ENCODE data around the gene STX10. TPM values are rescaled to one million over a fixed set of nuclear protein-coding genes. Genes with fewer than 3 reads are reported as not detected.

The STX10 gene
- total RNA-seq, 4 donors from 2014 or later = 71.9 to 110 (median 82.2) TPM

DNA sequence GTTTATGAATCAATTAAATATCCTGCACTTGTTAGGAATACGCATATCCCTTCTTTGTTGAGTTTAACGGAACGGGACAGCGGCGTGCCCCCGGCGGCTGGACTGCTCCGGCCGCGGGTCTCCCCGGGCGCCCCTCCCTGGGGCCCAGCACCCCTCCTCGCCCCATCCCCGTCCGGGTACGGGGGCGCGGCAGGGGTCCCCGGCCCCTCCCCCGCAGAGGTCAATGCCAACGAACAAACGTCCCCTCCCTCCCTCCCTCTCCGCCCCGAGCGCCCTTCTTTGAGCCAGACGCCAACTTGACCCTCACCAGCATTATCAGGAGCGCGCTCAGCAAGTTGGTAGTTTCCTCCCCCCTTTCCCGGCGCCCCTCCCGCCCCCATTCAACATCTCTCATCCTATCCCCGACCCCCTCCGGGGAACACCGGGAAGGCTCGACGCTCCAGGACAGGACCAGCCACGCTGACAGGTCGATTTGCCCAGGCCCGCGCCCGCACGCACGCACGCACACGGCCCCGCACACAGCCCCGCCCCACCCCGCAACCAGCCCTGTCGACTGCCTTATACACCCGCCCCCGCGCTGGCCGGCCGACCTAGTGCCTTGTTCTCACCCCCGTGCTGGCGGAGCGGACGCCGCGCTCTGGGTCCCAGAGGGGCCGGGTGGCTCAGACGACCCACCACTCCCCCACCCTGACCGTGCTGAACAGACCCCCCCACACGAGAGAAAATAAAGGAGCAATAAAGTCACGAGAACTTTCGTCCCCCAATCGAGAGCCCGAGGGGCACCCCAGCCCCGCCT is 52.5 kb downstream of the STX10 start:
- Histone ChIP-seq H3K4me3 (peak overlapping the region; percentile 53), H3K27me3 (no peaks in the 10 kb centered on the region), H3K9me3 (no peaks in the 10 kb centered on the region), H3K27ac (peak overlapping the region; percentile 89), H3K4me1 (peaks cover 90% of the 10 kb centered on the region), H3K36me3 (peaks cover 7% of the 10 kb centered on the region)
- WGBS = 13% methylated on average over 42 of the region's 69 CpGs
- TF ChIP-seq POLR2A (IDR thresholded peaks at IDR 0.05) (no peak), POLR2AphosphoS5 (IDR thresholded peaks at IDR 0.05) (no peak), EP300 (IDR thresholded peaks at IDR 0.05) (no peak)
- TF ChIP-seq, protein P1, sequence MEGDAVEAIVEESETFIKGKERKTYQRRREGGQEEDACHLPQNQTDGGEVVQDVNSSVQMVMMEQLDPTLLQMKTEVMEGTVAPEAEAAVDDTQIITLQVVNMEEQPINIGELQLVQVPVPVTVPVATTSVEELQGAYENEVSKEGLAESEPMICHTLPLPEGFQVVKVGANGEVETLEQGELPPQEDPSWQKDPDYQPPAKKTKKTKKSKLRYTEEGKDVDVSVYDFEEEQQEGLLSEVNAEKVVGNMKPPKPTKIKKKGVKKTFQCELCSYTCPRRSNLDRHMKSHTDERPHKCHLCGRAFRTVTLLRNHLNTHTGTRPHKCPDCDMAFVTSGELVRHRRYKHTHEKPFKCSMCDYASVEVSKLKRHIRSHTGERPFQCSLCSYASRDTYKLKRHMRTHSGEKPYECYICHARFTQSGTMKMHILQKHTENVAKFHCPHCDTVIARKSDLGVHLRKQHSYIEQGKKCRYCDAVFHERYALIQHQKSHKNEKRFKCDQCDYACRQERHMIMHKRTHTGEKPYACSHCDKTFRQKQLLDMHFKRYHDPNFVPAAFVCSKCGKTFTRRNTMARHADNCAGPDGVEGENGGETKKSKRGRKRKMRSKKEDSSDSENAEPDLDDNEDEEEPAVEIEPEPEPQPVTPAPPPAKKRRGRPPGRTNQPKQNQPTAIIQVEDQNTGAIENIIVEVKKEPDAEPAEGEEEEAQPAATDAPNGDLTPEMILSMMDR (IDR thresholded peaks at IDR 0.05) = no peak
- DNase-seq (ENCODE audit: low spot score in 2 of 2) = no peak

DNA sequence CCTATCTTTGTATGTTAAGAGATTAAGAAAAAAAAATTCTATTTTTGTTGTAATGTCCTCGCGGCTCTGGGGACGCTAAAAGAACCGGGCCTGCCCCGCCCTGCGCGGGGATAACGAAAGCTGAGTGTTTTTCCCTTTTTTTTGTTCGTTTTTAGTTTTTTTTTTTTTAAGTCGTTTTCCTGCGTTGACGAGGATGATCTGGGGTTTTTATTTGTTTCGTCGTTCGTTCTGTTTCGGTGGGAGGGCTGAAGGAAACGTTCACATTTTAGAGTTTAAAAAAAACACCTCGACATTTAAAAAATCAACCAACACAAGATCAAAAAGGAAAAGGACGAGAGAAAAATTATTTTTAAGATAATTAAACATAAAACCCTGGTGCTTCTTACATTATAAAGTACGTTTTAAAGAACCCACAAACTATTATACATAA is 53.1 kb downstream of the STX10 start:
- no peak for DNase-seq (ENCODE audit: low spot score in 2 of 2)
- H3K27me3 ChIP-seq = no peaks in the 10 kb centered on the region
- peak overlapping the region; percentile 53 for H3K4me3 ChIP-seq
- H3K4me1 ChIP-seq = peaks cover 90% of the 10 kb centered on the region
- 45% methylated on average over 20 of the region's 20 CpGs for WGBS
- TF ChIP-seq EP300 (IDR thresholded peaks at IDR 0.05) = no peak
- TF ChIP-seq, protein P1 (IDR thresholded peaks at IDR 0.05) = no peak
- no peak for TF ChIP-seq POLR2AphosphoS5 (IDR thresholded peaks at IDR 0.05)
- no peak for TF ChIP-seq POLR2A (IDR thresholded peaks at IDR 0.05)
- H3K27ac ChIP-seq = peak overlapping the region; percentile 89
- no peaks in the 10 kb centered on the region for H3K9me3 ChIP-seq
- H3K36me3 ChIP-seq = peaks cover 7% of the 10 kb centered on the region

DNA sequence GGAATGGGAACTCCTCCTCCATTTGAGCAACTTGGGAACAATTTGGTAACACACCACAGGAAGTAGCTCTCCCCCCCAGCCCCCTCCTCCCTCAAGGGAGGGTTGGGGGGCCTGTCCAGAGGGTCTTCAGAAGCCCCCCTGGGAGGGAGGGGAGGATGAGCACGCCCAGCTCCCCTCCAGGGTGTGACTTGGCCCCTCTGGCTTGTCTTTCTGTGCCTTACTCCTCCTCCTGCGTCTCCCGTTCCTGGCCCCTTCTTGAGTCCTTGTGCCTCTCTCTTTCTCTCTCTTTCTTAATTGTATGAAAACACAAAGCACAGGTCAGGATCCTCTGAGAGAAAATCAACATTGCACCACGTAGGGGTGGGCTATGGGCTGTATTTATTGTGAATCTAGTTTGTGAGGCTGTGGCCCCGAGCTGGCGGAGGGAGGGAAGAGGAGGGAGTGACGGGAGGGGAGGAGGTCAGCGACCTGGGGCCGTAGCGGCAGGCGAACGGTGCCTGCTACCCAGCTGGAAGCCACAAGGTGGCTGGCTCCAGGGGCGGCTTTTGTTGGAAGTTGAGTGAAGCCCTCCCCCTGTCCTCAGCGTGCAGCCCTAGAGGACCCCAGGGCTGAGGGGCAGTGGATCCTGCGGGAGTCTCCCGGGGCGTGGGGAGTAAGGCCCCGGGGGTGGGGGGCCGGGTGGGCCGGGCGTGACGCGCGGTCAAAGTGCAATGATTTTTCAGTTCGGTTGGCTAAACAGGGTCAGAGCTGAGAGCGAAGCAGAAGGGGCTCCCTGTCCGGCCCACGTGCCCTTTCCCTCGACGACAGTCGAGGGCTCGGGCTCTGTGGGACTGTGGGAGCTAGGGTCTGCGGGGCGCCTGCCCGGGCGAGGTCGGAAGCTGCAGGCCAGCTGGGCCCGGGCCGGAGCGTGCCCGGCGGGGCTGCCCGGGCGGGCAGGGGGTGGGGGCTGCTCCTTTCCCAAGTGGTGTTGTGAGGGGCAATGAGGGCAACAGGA is 53.9 kb downstream of the STX10 start:
- peaks cover 7% of the 10 kb centered on the region for H3K36me3 ChIP-seq
- H3K4me3 ChIP-seq = peak overlapping the region; percentile 53
- peaks cover 91% of the 10 kb centered on the region for H3K4me1 ChIP-seq
- H3K9me3 ChIP-seq = no peaks in the 10 kb centered on the region
- no peaks in the 10 kb centered on the region for H3K27me3 ChIP-seq
- no peak for DNase-seq (ENCODE audit: low spot score in 2 of 2)
- H3K27ac ChIP-seq = peak overlapping the region; percentile 89
- 59% methylated on average over 41 of the region's 44 CpGs for WGBS
- TF ChIP-seq POLR2AphosphoS5 (IDR thresholded peaks at IDR 0.05) (no peak), EP300 (IDR thresholded peaks at IDR 0.05) (no peak), POLR2A (IDR thresholded peaks at IDR 0.05) (no peak)
- TF ChIP-seq, protein P1 (IDR thresholded peaks at IDR 0.05) = peak in 1 of 2 donors; percentile 25

DNA sequence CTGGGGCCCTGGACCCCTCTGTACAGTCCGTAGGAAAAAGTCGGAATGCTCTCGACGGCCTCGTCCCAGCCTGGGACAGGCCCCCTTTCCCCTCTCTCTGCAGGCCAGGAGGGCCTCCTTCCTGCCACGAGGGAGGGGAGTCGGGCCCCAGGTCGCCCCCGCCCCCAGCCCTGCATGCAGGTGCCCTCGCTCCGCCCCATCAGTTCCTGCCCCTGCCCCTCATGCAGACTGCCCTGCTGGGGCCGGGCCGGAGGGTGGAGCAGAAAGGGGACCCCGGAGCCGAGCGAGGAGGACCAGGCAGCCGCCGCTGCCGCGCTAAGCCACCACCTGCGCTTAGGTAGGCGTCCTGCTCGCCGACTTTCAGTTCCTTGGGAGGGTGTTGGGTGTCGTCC is 54.8 kb downstream of the STX10 start:
- no peak for DNase-seq (ENCODE audit: low spot score in 2 of 2)
- Histone ChIP-seq H3K4me3 (peak overlapping the region; percentile 53), H3K27ac (peak overlapping the region; percentile 7), H3K9me3 (no peaks in the 10 kb centered on the region), H3K36me3 (peaks cover 12% of the 10 kb centered on the region), H3K4me1 (peaks cover 90% of the 10 kb centered on the region), H3K27me3 (no peaks in the 10 kb centered on the region)
- WGBS = 56% methylated on average over 14 of the region's 25 CpGs
- TF ChIP-seq, protein P1 (IDR thresholded peaks at IDR 0.05) = no peak
- TF ChIP-seq EP300 (IDR thresholded peaks at IDR 0.05) = no peak
